ENCODE results near the gene COMMD3. TPM values are rescaled to one million over a fixed set of nuclear protein-coding genes. Genes with fewer than 3 reads are reported as not detected.

The COMMD3 gene
- total and polyA plus RNA-seq, 9 of the 15 experiments (the other 6 are each of a cell fraction or from before 2014, with no cell fraction given) = 50.7 to 217 (median 80.1) TPM

- TF ChIP-seq ARID1B (IDR thresholded peaks at IDR 0.05) (no peak), NR2C2 (CRISPR knock-in tag; IDR thresholded peaks at IDR 0.05) (no peak), NR2C2 (tag; IDR thresholded peaks at IDR 0.05) (peak; percentile 62; the same call in 1 of the 2 replicates), ZNF407 (IDR thresholded peaks at IDR 0.05; ENCODE audit: low read depth) (no peak), NFXL1 (CRISPR knock-in tag; IDR thresholded peaks at IDR 0.05) (no peak), ZNF57 (CRISPR knock-in tag; IDR thresholded peaks at IDR 0.05) (no peak), MAZ (CRISPR knock-in tag; conservative IDR thresholded peaks at IDR 0.05 in 1 of 2, IDR thresholded peaks at IDR 0.05 in 1 of 2) (peak; percentile 84 to 94), NFRKB (IDR thresholded peaks at IDR 0.05; ENCODE audit: low read depth) (no peak), ZNF449 (CRISPR knock-in tag; IDR thresholded peaks at IDR 0.05) (no peak), CBX3 (IDR thresholded peaks at IDR 0.05; ENCODE audit: borderline replicate concordance in 1 of 2, low read length in 2 of 2) (0 out of 3 replicates have a peak, but pooled peaks of 1 of the 2 experiments have one; percentile 12), MTA2 (IDR thresholded peaks at IDR 0.05; ENCODE audit: low read depth) (no peak), TRIM28 (IDR thresholded peaks at IDR 0.05) (no peak), CEBPZ (IDR thresholded peaks at IDR 0.05; ENCODE audit: borderline replicate concordance, low read depth, low read length) (no peak)
Observed at GRCh38 chr10:22340329-22341189, 24.4 kb downstream of the COMMD3 start (continued).

Measured in K562 (cell line).